ENCODE results near the gene PSMB5. TPM values are rescaled to one million over a fixed set of nuclear protein-coding genes. Genes with fewer than 3 reads are reported as not detected.

PSMB5 gene
- total RNA-seq, 4 donors from 2014 or later = 8.6 to 85.1 (median 42.5) TPM

DNA sequence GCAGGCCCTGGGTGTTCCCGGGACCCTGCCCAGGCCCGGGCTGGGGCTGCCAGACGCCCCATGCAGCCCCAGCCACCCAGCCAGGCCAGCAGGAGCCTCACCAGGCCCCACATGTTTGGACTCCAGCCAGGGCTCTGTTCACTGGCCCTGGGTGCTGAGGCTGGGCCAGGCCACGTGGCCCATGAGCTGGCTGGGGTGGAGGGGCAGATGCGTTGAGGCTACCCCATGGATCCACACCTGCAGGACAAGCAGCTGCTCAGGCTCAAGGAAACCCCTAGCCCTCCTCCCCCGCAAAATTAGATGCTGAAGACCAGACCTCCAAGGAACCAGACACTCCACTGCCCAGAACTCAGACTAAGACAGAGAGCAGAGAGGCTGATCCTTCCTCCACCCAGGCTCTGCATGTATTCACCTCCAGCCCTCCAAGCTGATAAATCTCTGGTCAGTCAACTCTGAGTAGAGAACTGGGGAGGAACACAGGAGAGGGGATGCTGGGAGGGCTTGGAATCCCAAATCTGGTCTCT is 21.0 kb upstream of the PSMB5 start:
- intact Hi-C loops (cut with DNase I; ENCODE audit: low total_unique reads) (no loop called here), in situ Hi-C loops (cut with MboI; ENCODE audit: low pct_ligation_motif_present in 1 of 4, low pct_unique_long_range_greater_than_20kb in 1 of 4, low sequenced_read_pairs in 3 of 4) (no loop called here)
- no peak for DNase-seq
- no peaks in the 10 kb centered on the region for H3K9me3 ChIP-seq
- TF ChIP-seq EP300 (IDR thresholded peaks at IDR 0.05; ENCODE audit: low read depth) = no peak
- TF ChIP-seq POLR2A (IDR thresholded peaks at IDR 0.05) = no peak
- TF ChIP-seq POLR2AphosphoS5 (IDR thresholded peaks at IDR 0.05) = no peak
- TF ChIP-seq, protein P1, sequence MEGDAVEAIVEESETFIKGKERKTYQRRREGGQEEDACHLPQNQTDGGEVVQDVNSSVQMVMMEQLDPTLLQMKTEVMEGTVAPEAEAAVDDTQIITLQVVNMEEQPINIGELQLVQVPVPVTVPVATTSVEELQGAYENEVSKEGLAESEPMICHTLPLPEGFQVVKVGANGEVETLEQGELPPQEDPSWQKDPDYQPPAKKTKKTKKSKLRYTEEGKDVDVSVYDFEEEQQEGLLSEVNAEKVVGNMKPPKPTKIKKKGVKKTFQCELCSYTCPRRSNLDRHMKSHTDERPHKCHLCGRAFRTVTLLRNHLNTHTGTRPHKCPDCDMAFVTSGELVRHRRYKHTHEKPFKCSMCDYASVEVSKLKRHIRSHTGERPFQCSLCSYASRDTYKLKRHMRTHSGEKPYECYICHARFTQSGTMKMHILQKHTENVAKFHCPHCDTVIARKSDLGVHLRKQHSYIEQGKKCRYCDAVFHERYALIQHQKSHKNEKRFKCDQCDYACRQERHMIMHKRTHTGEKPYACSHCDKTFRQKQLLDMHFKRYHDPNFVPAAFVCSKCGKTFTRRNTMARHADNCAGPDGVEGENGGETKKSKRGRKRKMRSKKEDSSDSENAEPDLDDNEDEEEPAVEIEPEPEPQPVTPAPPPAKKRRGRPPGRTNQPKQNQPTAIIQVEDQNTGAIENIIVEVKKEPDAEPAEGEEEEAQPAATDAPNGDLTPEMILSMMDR (IDR thresholded peaks at IDR 0.05) = no peak
- H3K4me1 ChIP-seq = peaks cover 10 to 26% (median 17%) of the 10 kb centered on the region in 4 donors
- H3K27me3 ChIP-seq = no peaks in the 10 kb centered on the region
- WGBS, 2 donors (ENCODE audit: low coverage in 1 of 2) = 61% methylated on average over 3 of the region's 6 CpGs; no CpG with 5 or more reads in 1 of the 2 donors
- no peak overlapping the region for H3K4me3 ChIP-seq
- H3K27ac ChIP-seq = no peak overlapping the region
- peaks cover 0 to 15% (median 7%) of the 10 kb centered on the region in 4 donors for H3K36me3 ChIP-seq

DNA sequence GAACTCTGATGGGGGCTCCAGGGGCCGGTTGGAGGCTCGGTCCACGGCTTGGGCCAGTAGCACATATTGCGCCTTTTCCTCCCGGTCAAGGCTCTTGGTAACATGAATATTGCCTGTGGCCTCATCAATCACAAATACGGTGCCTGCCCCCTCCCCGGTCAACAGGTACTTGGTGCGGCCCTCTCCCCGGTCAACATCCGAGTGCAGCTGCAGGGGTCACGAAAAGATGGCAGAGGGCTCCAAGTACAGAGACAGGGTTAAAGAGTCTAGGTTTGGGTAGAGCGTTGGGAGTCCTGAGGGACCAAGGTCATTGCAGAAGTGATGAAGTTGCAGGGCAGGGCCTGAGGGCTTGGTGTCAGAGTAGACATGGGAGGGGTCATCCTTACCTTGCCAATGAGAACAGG is 20.4 kb upstream of the PSMB5 start:
- no peak overlapping the region for H3K27ac ChIP-seq
- H3K27me3 ChIP-seq = no peaks in the 10 kb centered on the region
- DNase-seq = no peak
- H3K4me3 ChIP-seq = no peak overlapping the region
- peaks cover 0 to 10% (median 5%) of the 10 kb centered on the region in 4 donors for H3K36me3 ChIP-seq
- intact Hi-C loops (cut with DNase I; ENCODE audit: low total_unique reads) = no loop called here
- 94 to 98% methylated on average over 7 to 12 of the region's 12 CpGs for WGBS, 2 donors (ENCODE audit: low coverage in 1 of 2)
- H3K4me1 ChIP-seq = peaks cover 10 to 26% (median 17%) of the 10 kb centered on the region in 4 donors
- H3K9me3 ChIP-seq = no peaks in the 10 kb centered on the region
- no peak for TF ChIP-seq POLR2A (IDR thresholded peaks at IDR 0.05)
- no peak for TF ChIP-seq EP300 (IDR thresholded peaks at IDR 0.05; ENCODE audit: low read depth)
- TF ChIP-seq, protein P1 (IDR thresholded peaks at IDR 0.05) = no peak
- TF ChIP-seq POLR2AphosphoS5 (IDR thresholded peaks at IDR 0.05) = no peak
- in situ Hi-C loops (cut with MboI; ENCODE audit: low pct_ligation_motif_present in 1 of 4, low pct_unique_long_range_greater_than_20kb in 1 of 4, low sequenced_read_pairs in 3 of 4) = no loop called here

DNA sequence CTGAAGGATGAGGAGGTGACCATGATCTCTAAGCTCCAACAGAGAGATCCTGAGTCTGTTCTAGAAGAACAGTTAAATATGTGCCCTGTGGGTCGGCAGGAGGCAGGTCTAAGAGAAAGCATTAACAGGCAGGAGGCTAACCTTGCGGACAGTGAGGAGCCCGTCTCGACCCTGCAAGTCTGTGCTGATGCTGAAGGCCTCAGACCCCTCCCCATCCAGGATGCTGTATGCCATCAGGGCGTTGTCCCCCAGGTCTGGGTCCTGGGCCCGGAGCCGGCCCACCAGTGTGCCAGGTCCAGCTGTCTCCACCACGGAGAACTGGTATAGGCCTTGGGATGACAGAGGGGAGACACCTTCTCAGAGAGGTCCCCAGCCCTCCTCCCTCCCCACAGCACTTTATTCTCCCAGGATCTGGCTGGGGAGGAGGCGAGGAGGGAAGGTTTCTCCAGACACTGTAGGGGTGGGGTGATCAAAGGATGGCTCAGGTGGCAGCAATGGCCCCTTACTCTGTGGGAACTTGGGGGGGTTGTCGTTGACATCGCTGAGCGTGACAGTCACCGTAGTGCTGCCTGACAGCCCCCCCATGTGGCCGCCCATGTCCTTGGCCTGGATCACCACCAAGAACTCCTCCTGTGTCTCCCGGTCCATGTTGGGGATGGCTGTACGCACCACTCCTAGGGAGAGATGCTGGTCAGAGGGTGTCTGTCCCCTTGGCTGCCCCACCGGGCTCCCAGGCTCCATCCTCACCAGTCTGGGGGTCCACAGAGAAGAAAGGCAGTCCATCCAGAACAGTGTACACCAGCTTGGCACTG is 19.5 kb upstream of the PSMB5 start:
- peaks cover 10 to 26% (median 17%) of the 10 kb centered on the region in 4 donors for H3K4me1 ChIP-seq
- in situ Hi-C loops (cut with MboI; ENCODE audit: low pct_ligation_motif_present in 1 of 4, low pct_unique_long_range_greater_than_20kb in 1 of 4, low sequenced_read_pairs in 3 of 4) (loop anchor here in 3 of 4 donors (5.0 kb wide), 2 partner anchors 62 to 67 kb away; no protein-coding TSS in a partner anchor), intact Hi-C loops (cut with DNase I; ENCODE audit: low total_unique reads) (no loop called here)
- H3K27me3 ChIP-seq = no peaks in the 10 kb centered on the region
- H3K27ac ChIP-seq = no peak overlapping the region
- WGBS, 2 donors (ENCODE audit: low coverage in 1 of 2) = 77% methylated on average over 16 of the region's 17 CpGs; no CpG with 5 or more reads in 1 of the 2 donors
- H3K4me3 ChIP-seq = no peak overlapping the region
- TF ChIP-seq EP300 (IDR thresholded peaks at IDR 0.05; ENCODE audit: low read depth) = no peak
- TF ChIP-seq POLR2AphosphoS5 (IDR thresholded peaks at IDR 0.05) = no peak
- TF ChIP-seq, protein P1 (IDR thresholded peaks at IDR 0.05) = no peak
- H3K9me3 ChIP-seq = no peaks in the 10 kb centered on the region
- DNase-seq = no peak
- peaks cover 0 to 4% (median under 1%) of the 10 kb centered on the region in 4 donors for H3K36me3 ChIP-seq

DNA sequence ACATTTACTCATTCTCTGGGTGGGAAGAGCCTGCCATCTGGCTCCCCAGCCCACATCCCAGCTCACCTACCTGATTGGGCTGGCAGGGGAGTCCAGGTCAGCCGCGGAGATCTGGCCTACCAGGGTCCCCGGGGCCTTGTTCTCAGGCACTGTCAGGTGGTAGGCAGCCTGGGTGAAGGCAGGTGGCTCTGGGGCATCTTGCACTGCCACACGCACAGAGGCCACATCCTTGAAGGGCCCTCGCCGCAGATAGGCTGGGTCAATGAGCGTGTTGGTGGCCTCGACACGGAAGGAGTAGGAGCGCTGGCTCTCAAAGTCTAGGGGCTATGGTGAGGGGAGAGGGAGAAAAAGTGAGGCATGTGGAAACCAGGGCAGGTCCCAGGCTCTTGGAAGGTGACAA is 18.7 kb upstream of the PSMB5 start:
- in situ Hi-C loops (cut with MboI; ENCODE audit: low pct_ligation_motif_present in 1 of 4, low pct_unique_long_range_greater_than_20kb in 1 of 4, low sequenced_read_pairs in 3 of 4) (loop anchor here in 3 of 4 donors (5.0 kb wide), 2 partner anchors 61 to 66 kb away; no protein-coding TSS in a partner anchor), intact Hi-C loops (cut with DNase I; ENCODE audit: low total_unique reads) (no loop called here)
- Histone ChIP-seq H3K27ac (no peak overlapping the region), H3K4me3 (no peak overlapping the region), H3K27me3 (no peaks in the 10 kb centered on the region), H3K36me3 (no peaks in the 10 kb centered on the region), H3K4me1 (peaks cover 10 to 26% (median 17%) of the 10 kb centered on the region in 4 donors), H3K9me3 (no peaks in the 10 kb centered on the region)
- no peak for TF ChIP-seq POLR2AphosphoS5 (IDR thresholded peaks at IDR 0.05)
- TF ChIP-seq POLR2A (IDR thresholded peaks at IDR 0.05) = no peak
- TF ChIP-seq, protein P1 (IDR thresholded peaks at IDR 0.05) = no peak
- no peak for TF ChIP-seq EP300 (IDR thresholded peaks at IDR 0.05; ENCODE audit: low read depth)
- no peak for DNase-seq
- 97% methylated on average over 10 of the region's 10 CpGs; no CpG with 5 or more reads in 1 of the 2 donors for WGBS, 2 donors (ENCODE audit: low coverage in 1 of 2)
